Right lobe of liver (tissue), 4 donors: Measurements from ENCODE around the gene GNB2.

Experiments
- POLR2A ChIP-seq: fragments of 450-650 bp; IDR thresholded peaks from one replicate; pipeline ENCODE4 v1.6.1; 2017; ENCODE audit warnings: antibody characterized with exemption, mild to moderate bottlenecking
- TF ChIP-seq, protein P1 (sequence below), 4 donors: fragments of 200-600 bp in 3 of 4; fragments of 450-650 bp in 1 of 4; IDR thresholded peaks; one replicate each; pipeline versions ENCODE4 v1.5.1 to v1.8.0; 2016 to 2022; ENCODE audit warnings: antibody characterized with exemption in 4 of 4, mild to moderate bottlenecking in 2 of 4
- donor health status: DM: no; HTN: no; CAD: no.
- donor health status: DM: no; HTN: no; CAD: no.
- donor health status: DM: no; HTN: yes; CAD: no.

DNA sequence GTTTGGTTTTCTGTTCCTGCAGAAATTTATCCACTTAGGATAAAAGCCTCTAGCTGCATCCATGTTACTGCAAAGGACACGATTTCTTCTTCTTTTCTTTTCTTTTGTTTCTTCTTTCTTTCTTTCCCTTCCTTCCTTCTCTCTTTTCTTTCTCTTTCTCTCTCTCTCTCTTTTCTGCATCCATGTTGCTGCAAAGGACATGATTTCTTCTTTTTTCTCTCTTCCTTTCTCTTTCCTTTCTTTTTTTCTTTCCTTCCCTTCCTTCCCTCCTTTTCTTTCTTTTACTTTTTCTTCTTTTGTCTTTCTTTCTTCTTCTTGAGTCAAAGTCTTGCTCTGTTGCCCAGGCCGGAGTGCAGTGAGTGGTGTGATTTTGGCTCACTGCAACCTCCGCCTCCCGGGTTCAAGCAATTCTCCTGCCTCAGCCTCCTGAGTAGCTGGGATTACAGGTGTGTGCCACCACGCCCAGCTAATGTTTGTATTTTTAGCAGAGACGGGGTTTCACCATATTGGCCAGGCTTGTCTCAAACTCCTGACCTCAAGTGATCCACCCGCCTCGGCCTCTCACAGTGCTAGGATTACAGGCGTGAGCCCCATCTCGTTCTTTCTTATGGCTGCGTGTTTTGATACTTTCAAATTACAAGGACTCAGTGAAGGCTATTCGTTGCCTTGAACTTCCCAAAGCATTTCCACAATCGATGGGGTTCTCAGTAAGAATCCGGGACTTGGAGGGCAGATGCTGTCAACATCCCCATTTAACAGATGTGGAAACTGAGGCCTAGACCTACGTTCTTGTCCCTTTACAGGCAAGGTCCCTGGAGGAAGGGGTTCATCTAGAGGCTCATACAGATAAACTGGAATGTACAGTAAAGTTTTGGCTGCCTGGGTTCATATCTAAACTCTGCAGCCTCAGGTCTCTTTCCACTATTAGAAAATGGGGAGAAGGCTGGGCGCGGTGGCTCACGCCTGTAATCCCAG is 1.9 kb upstream of the GNB2 start:
- no peak for TF ChIP-seq POLR2A
- TF ChIP-seq, protein P1, sequence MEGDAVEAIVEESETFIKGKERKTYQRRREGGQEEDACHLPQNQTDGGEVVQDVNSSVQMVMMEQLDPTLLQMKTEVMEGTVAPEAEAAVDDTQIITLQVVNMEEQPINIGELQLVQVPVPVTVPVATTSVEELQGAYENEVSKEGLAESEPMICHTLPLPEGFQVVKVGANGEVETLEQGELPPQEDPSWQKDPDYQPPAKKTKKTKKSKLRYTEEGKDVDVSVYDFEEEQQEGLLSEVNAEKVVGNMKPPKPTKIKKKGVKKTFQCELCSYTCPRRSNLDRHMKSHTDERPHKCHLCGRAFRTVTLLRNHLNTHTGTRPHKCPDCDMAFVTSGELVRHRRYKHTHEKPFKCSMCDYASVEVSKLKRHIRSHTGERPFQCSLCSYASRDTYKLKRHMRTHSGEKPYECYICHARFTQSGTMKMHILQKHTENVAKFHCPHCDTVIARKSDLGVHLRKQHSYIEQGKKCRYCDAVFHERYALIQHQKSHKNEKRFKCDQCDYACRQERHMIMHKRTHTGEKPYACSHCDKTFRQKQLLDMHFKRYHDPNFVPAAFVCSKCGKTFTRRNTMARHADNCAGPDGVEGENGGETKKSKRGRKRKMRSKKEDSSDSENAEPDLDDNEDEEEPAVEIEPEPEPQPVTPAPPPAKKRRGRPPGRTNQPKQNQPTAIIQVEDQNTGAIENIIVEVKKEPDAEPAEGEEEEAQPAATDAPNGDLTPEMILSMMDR (IDR thresholded peaks at IDR 0.05): no peak
